Calu3 (cell line): ENCODE results near the gene POLA2. TPM values are rescaled to one million over a fixed set of nuclear protein-coding genes. Genes with fewer than 3 reads are reported as not detected.

Experiments used
- BruUV-seq: library from RNA; stranded (reverse); fragments of 400-500 nt; replicated peaks from 2 replicates; lab custom pipeline; 2021; lab: Mats Ljungman, UMichigan
- CTCF ChIA-PET: fragments of 300-600 bp; sonication (Branson Sonifier 250); formaldehyde crosslinking; loops from one replicate; lab custom pipeline; 2022; ENCODE audit warnings: antibody characterized with exemption; lab: Charles Lee
- DNase-seq: peaks from one replicate; pipeline ENCODE4 v3.0.0; 2022
- H3K27ac Mint-ChIP-seq: one replicate; pipeline ENCODE4 v1.8.0; 2022; ENCODE audit warnings: mixed read lengths; ENCODE audit not compliant: unreplicated experiment
- H3K27me3 Mint-ChIP-seq: one replicate; pipeline ENCODE4 v1.8.0; 2022; ENCODE audit warnings: mixed read lengths; ENCODE audit not compliant: unreplicated experiment
- H3K36me3 Mint-ChIP-seq: one replicate; pipeline ENCODE4 v1.8.0; 2022; ENCODE audit warnings: mild to moderate bottlenecking, moderate library complexity, mixed read lengths; ENCODE audit not compliant: insufficient read depth, unreplicated experiment
- H3K4me1 Mint-ChIP-seq: one replicate; pipeline ENCODE4 v1.8.0; 2022; ENCODE audit warnings: mild to moderate bottlenecking, low read depth, mixed read lengths; ENCODE audit not compliant: unreplicated experiment
- H3K4me3 Mint-ChIP-seq: one replicate; pipeline ENCODE4 v1.8.0; 2022; ENCODE audit warnings: mild to moderate bottlenecking, low read depth, moderate library complexity, mixed read lengths; ENCODE audit not compliant: unreplicated experiment
- H3K9me3 Mint-ChIP-seq: one replicate; pipeline ENCODE4 v1.8.0; 2022; ENCODE audit warnings: low read depth, mixed read lengths; ENCODE audit not compliant: unreplicated experiment
- CTCF ChIP-seq: fragments of 200-600 bp; IDR thresholded peaks from one replicate; pipeline ENCODE4 v1.8.0; 2022; ENCODE audit warnings: antibody characterized with exemption; ENCODE audit not compliant: unreplicated experiment
- intact Hi-C: fragments of 100-400 bp; cut with micrococcal nuclease; formaldehyde crosslinking; loops from one replicate; pipeline ENCODE4 v1.10.0; 2022; ENCODE audit not compliant: unreplicated experiment
- total RNA-seq: library from RNA; stranded (reverse); gene quantifications from 2 replicates; pipeline ENCODE4 v1.2.3, GENCODE V29; 2022

Gene POLA2
- total RNA-seq, 1 experiment from 2014 or later, result 40.4 TPM

GRCh38 chr11:65338676-65339075, 76.9 kb downstream of the POLA2 start:
- CTCF ChIA-PET, result interaction anchor here (0.6 kb wide), 1 partner anchor 536 kb away, joined by 5 read pairs; no protein-coding TSS in a partner anchor
- Mint-ChIP-seq H3K4me3 (no peak overlapping the region), H3K27me3 (no peaks in the 10 kb centered on the region), H3K27ac (no peak overlapping the region), H3K36me3 (peaks cover 39% of the 10 kb centered on the region), H3K9me3 (no peaks in the 10 kb centered on the region), H3K4me1 (peaks cover 18% of the 10 kb centered on the region)
- BruUV-seq, result no TSS peak
- intact Hi-C loops, result no loop called here
- no peak for TF ChIP-seq CTCF
- DNase-seq, result no peak

- CTCF ChIA-PET, result no interaction called here
- DNase-seq, result no peak
- Mint-ChIP-seq H3K4me1 (peaks cover 11% of the 10 kb centered on the region), H3K9me3 (no peaks in the 10 kb centered on the region), H3K27ac (no peak overlapping the region), H3K36me3 (peaks cover 35% of the 10 kb centered on the region), H3K27me3 (no peaks in the 10 kb centered on the region), H3K4me3 (no peak overlapping the region)
- intact Hi-C loops, result no loop called here
- no TSS peak for BruUV-seq
- no peak for TF ChIP-seq CTCF
Measured at GRCh38 chr11:65340226-65340625, 78.5 kb downstream of the POLA2 start.

GRCh38 chr11:65341856-65342255, 80.1 kb downstream of the POLA2 start:
- no peak for DNase-seq
- Mint-ChIP-seq H3K27ac (no peak overlapping the region), H3K27me3 (no peaks in the 10 kb centered on the region), H3K36me3 (peaks cover 41% of the 10 kb centered on the region), H3K9me3 (no peaks in the 10 kb centered on the region), H3K4me3 (no peak overlapping the region), H3K4me1 (peaks cover 8% of the 10 kb centered on the region)
- no peak for TF ChIP-seq CTCF
- CTCF ChIA-PET, result no interaction called here
- intact Hi-C loops, result no loop called here
- no TSS peak for BruUV-seq

Other genes with a start within 250 kb of the POLA2 start
- 62.6 and 63.7 TPM in 2 replicates for gene ARL2, start 247.8 kb upstream of the POLA2 start, total RNA-seq
- gene SNX15, start 234.5 kb upstream of the POLA2 start, total RNA-seq, result 22.1 and 25.7 TPM in 2 replicates
- gene SAC3D1, start 220.8 kb upstream of the POLA2 start, total RNA-seq, result 12.9 and 17.6 TPM in 2 replicates
- not detected in 2 replicates for gene NAALADL1, start 203.4 kb upstream of the POLA2 start, total RNA-seq
- gene CDCA5, start 177.9 kb upstream of the POLA2 start, total RNA-seq, result 53.4 and 55.4 TPM in 2 replicates
- 47.6 and 48.0 TPM in 2 replicates for gene ZFPL1, start 177.7 kb upstream of the POLA2 start, total RNA-seq
- gene VPS51, start 165.7 kb upstream of the POLA2 start, total RNA-seq, result 64.4 and 78.1 TPM in 2 replicates
- 41.2 and 42.8 TPM in 2 replicates for gene TM7SF2, start 150.1 kb upstream of the POLA2 start, total RNA-seq
- gene ZNHIT2, start 144.3 kb upstream of the POLA2 start, total RNA-seq, result 13.2 and 17.2 TPM in 2 replicates
- gene FAU, start 139.8 kb upstream of the POLA2 start, total RNA-seq, result 650 and 668 TPM in 2 replicates
- gene MRPL49, start 139.6 kb upstream of the POLA2 start, total RNA-seq, result 84.1 and 97.9 TPM in 2 replicates
- 68.5 and 76.7 TPM in 2 replicates for gene SYVN1, start 127.4 kb upstream of the POLA2 start, total RNA-seq
- not detected in 2 replicates for gene SPDYC, start 91.7 kb upstream of the POLA2 start, total RNA-seq
- 288 and 314 TPM in 2 replicates for gene CAPN1, start 80.0 kb upstream of the POLA2 start, total RNA-seq
- gene CDC42EP2, start 52.9 kb downstream of the POLA2 start, total RNA-seq, result 35.6 and 43.2 TPM in 2 replicates
- gene DPF2, start 71.9 kb downstream of the POLA2 start, total RNA-seq, result 57.5 and 61.1 TPM in 2 replicates
- gene TIGD3, start 92.8 kb downstream of the POLA2 start, total RNA-seq, result 0.73 and 1.5 TPM in 2 replicates
- gene SLC25A45, start 120.7 kb downstream of the POLA2 start, total RNA-seq, result 2.9 and 4.0 TPM in 2 replicates
- 40.2 and 51.9 TPM in 2 replicates for gene FRMD8, start 124.7 kb downstream of the POLA2 start, total RNA-seq
- 605 and 821 TPM in 2 replicates for gene NEAT1, start 160.8 kb downstream of the POLA2 start, total RNA-seq
- 8,437 and 9,950 TPM in 2 replicates for gene MALAT1, start 237.1 kb downstream of the POLA2 start, total RNA-seq